Tibial nerve (tissue), 4 donors: ENCODE measurements around the gene MCM3AP. TPM values are rescaled to one million over a fixed set of nuclear protein-coding genes. Genes with fewer than 3 reads are reported as not detected.

ENCODE experiments used
- DNase-seq, 2 donors: peaks; one replicate each; pipeline ENCODE4 v3.0.0-alpha.2; 2019; ENCODE audit warnings: low spot score in 2 of 2
- H3K27ac ChIP-seq, 4 donors: fragments of 200-600 bp; sonication (generic) in 3 of 4; one replicate each; pipeline ENCODE4 v1.5.1; 2017 to 2019; ENCODE audit warnings: mild to moderate bottlenecking in 1 of 4
- H3K27me3 ChIP-seq, 2 donors: fragments of 200-600 bp; sonication (generic) in 1 of 2; one replicate each; pipeline versions ENCODE4 v1.5.1 to v1.6.0; 2017 to 2019
- H3K36me3 ChIP-seq, 3 donors: fragments of 200-600 bp; sonication (generic); one replicate each; pipeline ENCODE4 v1.5.1; 2018 to 2019
- H3K4me1 ChIP-seq, 4 donors: fragments of 200-600 bp; sonication (generic) in 3 of 4; one replicate each; pipeline ENCODE4 v1.5.1; 2017 to 2019
- H3K4me3 ChIP-seq, 4 donors: fragments of 200-600 bp; sonication (generic) in 3 of 4; one replicate each; pipeline ENCODE4 v1.5.1; 2017 to 2019; ENCODE audit warnings: mild to moderate bottlenecking in 1 of 4, moderate library complexity in 1 of 4
- H3K9me3 ChIP-seq, 4 donors: fragments of 200-600 bp; sonication (generic) in 3 of 4; one replicate each; pipeline ENCODE4 v1.5.1; 2017 to 2019
- CTCF ChIP-seq, 5 experiments: fragments of 200-600 bp in 3 of 5; fragments of 450-650 bp in 2 of 5; sonication (generic) in 3 of 5; IDR thresholded peaks; one replicate each; pipeline ENCODE4 v1.5.1; 2016 to 2019; ENCODE audit warnings: antibody characterized with exemption in 5 of 5, mild to moderate bottlenecking in 3 of 5, moderate library complexity in 2 of 5
- EP300 ChIP-seq, 2 donors: sonication (generic); formaldehyde crosslinking; IDR thresholded peaks; one replicate each; pipeline ENCODE4 v1.6.1; 2017; ENCODE audit warnings: antibody characterized with exemption in 2 of 2, mild to moderate bottlenecking in 1 of 2
- POLR2A ChIP-seq, 2 donors: fragments of 450-650 bp; IDR thresholded peaks; one replicate each; pipeline ENCODE4 v1.6.1; 2017; ENCODE audit warnings: antibody characterized with exemption in 2 of 2, mild to moderate bottlenecking in 2 of 2, moderate library complexity in 2 of 2
- WGBS, 2 donors: methylation state at CpG; one replicate each; pipeline ENCODE4 v1.1.5; 2018; 5-methylcytosine and 5-hydroxymethylcytosine counted together
- total RNA-seq, 4 donors: library from RNA; depleted of rRNA; stranded (reverse); fragments of >200 nt; gene quantifications; one replicate each; pipeline ENCODE4 v1.1.0, GENCODE V29; 2016

MCM3AP gene
- total RNA-seq, 4 donors from 2014 or later, result 112 to 180 (median 146) TPM

GRCh38 chr21:46285761-46286647, 593 bp upstream of the MCM3AP start, which contains the start of gene YBEY:
YBEY (plus strand) TSS chr21:46286342; CDS start chr21:46286914, 572 bp downstream.
- WGBS, 2 donors, result 0 to 1% methylated on average over 28 to 50 of the region's 105 CpGs
- H3K36me3 ChIP-seq, result peaks cover 0 to 37% (median 0%) of the 10 kb centered on the region in 3 donors
- peak within 1 kb of the TSS; percentile 56 to 95 (median 83) for H3K4me3 ChIP-seq
- no peaks in the 10 kb centered on the region for H3K9me3 ChIP-seq
- H3K4me1 ChIP-seq, result peaks cover 0 to 54% (median 43%) of the 10 kb centered on the region in 4 donors
- no peaks in the 10 kb centered on the region for H3K27me3 ChIP-seq
- peak within 1 kb of the TSS; percentile 80 to 95 (median 91) for H3K27ac ChIP-seq
- DNase-seq, result peak; percentile 66 to 74
- TF ChIP-seq CTCF (IDR thresholded peaks at IDR 0.05) (peak; percentile 20 to 67 (median 31)), EP300 (IDR thresholded peaks at IDR 0.05) (peak; percentile 41 to 88), POLR2A (IDR thresholded peaks at IDR 0.05) (peak in 1 of 2 donors; percentile 39)

GRCh38 chr21:46284733-46285132, 678 bp downstream of the MCM3AP start:
- H3K27ac ChIP-seq, result peak overlapping the region in 2 of 4 donors; percentile 89 to 95
- 95 to 100% methylated on average over 1 of the region's 1 CpG for WGBS, 2 donors

GRCh38 chr21:46284077-46284644, 1.2 kb downstream of the MCM3AP start:
- Histone ChIP-seq H3K4me3 (peak overlapping the region in 1 of 4 donors; percentile 9), H3K36me3 (peaks cover 2 to 56% (median 13%) of the 10 kb centered on the region in 3 donors), H3K4me1 (peaks cover 0 to 61% (median 43%) of the 10 kb centered on the region in 4 donors), H3K9me3 (no peaks in the 10 kb centered on the region), H3K27me3 (no peaks in the 10 kb centered on the region), H3K27ac (peak overlapping the region in 1 of 4 donors; percentile 89)
- no peak for DNase-seq
- TF ChIP-seq CTCF (IDR thresholded peaks at IDR 0.05), result no peak
- no peak for TF ChIP-seq EP300 (IDR thresholded peaks at IDR 0.05)
- no peak for TF ChIP-seq POLR2A (IDR thresholded peaks at IDR 0.05)
- WGBS, 2 donors, result 69 to 72% methylated on average over 15 of the region's 15 CpGs

More at GRCh38 chr21:46284733-46285132, 678 bp downstream of the MCM3AP start:
- H3K27me3 ChIP-seq, result no peaks in the 10 kb centered on the region
- H3K4me1 ChIP-seq, result peaks cover 0 to 58% (median 43%) of the 10 kb centered on the region in 4 donors
- no peaks in the 10 kb centered on the region for H3K9me3 ChIP-seq
- peak overlapping the region in 2 of 4 donors; percentile 91 to 95 for H3K4me3 ChIP-seq
- peaks cover 0 to 50% (median 7%) of the 10 kb centered on the region in 3 donors for H3K36me3 ChIP-seq
- no peak for TF ChIP-seq CTCF (IDR thresholded peaks at IDR 0.05)
- TF ChIP-seq POLR2A (IDR thresholded peaks at IDR 0.05), result no peak
- no peak for TF ChIP-seq EP300 (IDR thresholded peaks at IDR 0.05)
- no peak for DNase-seq

- no peak for DNase-seq
- TF ChIP-seq POLR2A (IDR thresholded peaks at IDR 0.05) (no peak), EP300 (IDR thresholded peaks at IDR 0.05) (no peak), CTCF (IDR thresholded peaks at IDR 0.05) (no peak)
- Histone ChIP-seq H3K4me3 (no peak overlapping the region), H3K27ac (no peak overlapping the region), H3K27me3 (no peaks in the 10 kb centered on the region), H3K9me3 (no peaks in the 10 kb centered on the region), H3K4me1 (peaks cover 0 to 4% (median 0%) of the 10 kb centered on the region in 4 donors), H3K36me3 (peaks cover 8 to 98% (median 56%) of the 10 kb centered on the region in 3 donors)
- WGBS, 2 donors, result 91 to 93% methylated on average over 11 of the region's 11 CpGs
Observed at GRCh38 chr21:46274797-46275390, 10.5 kb downstream of the MCM3AP start.
